ENCODE data around the gene CRYGN.
A peak's percentile ranks its signal among the peaks of the same experiment; 100 is the strongest.

CRYGN gene

GRCh38 chr7:151389096-151389767 is 50.7 kb downstream of the CRYGN start:
- no peak for DNase-seq

- no peak for DNase-seq
These were observed 51.5 kb downstream of the CRYGN start for GRCh38 chr7:151388430-151388829.

- DNase-seq: no peak
These were observed 52.0 kb downstream of the CRYGN start for GRCh38 chr7:151388007-151388297.

GRCh38 chr7:151387161-151388006 is 52.6 kb downstream of the CRYGN start:
- DNase-seq: no peak

- DNase-seq: no peak
These were observed 53.4 kb downstream of the CRYGN start for GRCh38 chr7:151386301-151387160.

- DNase-seq: no peak
These were observed 54.2 kb downstream of the CRYGN start for GRCh38 chr7:151385626-151386300.

- DNase-seq: no peak
These were observed 54.9 kb downstream of the CRYGN start for GRCh38 chr7:151384776-151385625.

GRCh38 chr7:151384352-151384697 is 55.6 kb downstream of the CRYGN start:
- DNase-seq: no peak

- no peak for DNase-seq
These were observed 56.1 kb downstream of the CRYGN start for GRCh38 chr7:151383638-151384351.

GRCh38 chr7:151382079-151382885 is 57.7 kb downstream of the CRYGN start:
- no peak for DNase-seq

- DNase-seq: peak; percentile 35
These were observed 58.4 kb downstream of the CRYGN start for GRCh38 chr7:151381348-151382078.

GRCh38 chr7:151381098-151381347 is 58.9 kb downstream of the CRYGN start:
- DNase-seq: peak; percentile 24

GRCh38 chr7:151380199-151381097 is 59.5 kb downstream of the CRYGN start:
- no peak for DNase-seq

GRCh38 chr7:151379534-151380198 is 60.3 kb downstream of the CRYGN start:
- DNase-seq: no peak

GRCh38 chr7:151379193-151379520 is 60.8 kb downstream of the CRYGN start:
- no peak for DNase-seq

Data from hematopoietic multipotent progenitor cell treated with erythropoietin and hydrocortisone succinate and interleukin-3 and kit ligand, for 4 days (in vitro differentiated cells).